HL-60 (cell line): Measurements from ENCODE around the gene PRPF6.

ENCODE experiments used
- DNase-seq, 2 experiments: peaks; one replicate each; pipeline ENCODE4 v3.0.0-alpha.2; 2010 to 2020; ENCODE audit warnings: low read depth in 1 of 2, low spot score in 1 of 2
- H3K27ac ChIP-seq: fragments of 250-450 bp; sonication (Bioruptor Pico); replicated peaks from 2 replicates; pipeline ENCODE4 v1.5.1; 2020; ENCODE audit warnings: mild to moderate bottlenecking, moderate library complexity
- H3K27me3 ChIP-seq: fragments of 250-450 bp; sonication (Bioruptor Pico); 2 replicates; pipeline ENCODE4 v1.5.1; 2021; ENCODE audit warnings: mild to moderate bottlenecking, moderate library complexity; ENCODE audit not compliant: insufficient read depth, poor library complexity, severe bottlenecking
- H3K4me3 ChIP-seq: replicated peaks from 2 replicates; pipeline ENCODE4 v1.5.1; 2011; ENCODE audit warnings: mild to moderate bottlenecking, control low read depth, low read length; ENCODE audit not compliant: insufficient read depth
- GABPA ChIP-seq: IDR thresholded peaks from 2 replicates; pipeline ENCODE4 v1.6.1; 2012; ENCODE audit warnings: low read depth
- POLR2AphosphoS5 ChIP-seq: IDR thresholded peaks from 2 replicates; pipeline ENCODE4 v1.6.1; 2012; ENCODE audit warnings: low read depth
- REST ChIP-seq: IDR thresholded peaks from 2 replicates; pipeline ENCODE4 v1.6.1; 2012; ENCODE audit warnings: low read depth; ENCODE audit not compliant: insufficient replicate concordance
- SPI1 ChIP-seq: IDR thresholded peaks from 2 replicates; pipeline ENCODE4 v1.6.1; 2012; ENCODE audit warnings: low read depth, mild to moderate bottlenecking, borderline replicate concordance
- TF ChIP-seq, protein P1 (sequence below): IDR thresholded peaks from one replicate; pipeline ENCODE4 v1.5.1; 2011; ENCODE audit warnings: low read length, control low read depth, inconsistent platforms; ENCODE audit not compliant: insufficient read depth

Gene PRPF6

DNA sequence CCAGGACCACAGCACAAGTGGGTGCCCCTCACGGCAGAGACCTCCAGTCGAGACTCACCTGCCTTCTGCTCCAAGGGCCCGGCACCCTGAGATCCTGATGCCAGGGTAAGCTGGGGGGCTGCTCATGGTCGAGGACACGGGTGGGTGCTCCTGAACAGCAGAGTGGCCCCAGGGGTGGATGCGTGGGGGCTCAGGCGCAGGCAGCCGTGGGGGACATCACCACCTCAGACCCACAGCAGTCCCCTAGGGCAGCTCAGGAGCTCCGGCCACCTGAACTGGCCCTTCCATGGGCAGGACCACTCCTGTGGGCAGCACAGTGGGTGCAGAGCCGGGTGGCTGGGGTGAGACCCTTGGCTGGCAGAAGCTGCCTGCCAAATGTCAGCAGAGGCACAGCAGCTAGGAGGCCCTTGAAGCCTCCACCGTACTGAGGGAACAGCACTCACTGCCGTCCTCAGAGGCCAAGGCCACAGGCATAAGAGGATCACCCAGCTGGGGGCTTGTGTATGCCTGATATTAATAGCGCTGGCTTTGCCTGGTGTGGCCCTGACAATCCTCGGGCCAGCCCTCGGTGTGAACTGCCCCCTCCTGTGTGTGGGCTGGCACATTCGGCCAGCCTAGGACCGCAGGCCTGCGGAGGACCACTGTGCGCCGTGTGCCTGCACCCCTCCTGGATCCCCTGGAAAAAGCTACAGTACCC lies 30.1 kb upstream of the PRPF6 start:
- Histone ChIP-seq H3K4me3 (no peak overlapping the region), H3K27ac (no peak overlapping the region; the same call in 1 of the 2 replicates), H3K27me3 (no peaks in the 10 kb centered on the region)
- TF ChIP-seq REST: no peak
- TF ChIP-seq, protein P1, sequence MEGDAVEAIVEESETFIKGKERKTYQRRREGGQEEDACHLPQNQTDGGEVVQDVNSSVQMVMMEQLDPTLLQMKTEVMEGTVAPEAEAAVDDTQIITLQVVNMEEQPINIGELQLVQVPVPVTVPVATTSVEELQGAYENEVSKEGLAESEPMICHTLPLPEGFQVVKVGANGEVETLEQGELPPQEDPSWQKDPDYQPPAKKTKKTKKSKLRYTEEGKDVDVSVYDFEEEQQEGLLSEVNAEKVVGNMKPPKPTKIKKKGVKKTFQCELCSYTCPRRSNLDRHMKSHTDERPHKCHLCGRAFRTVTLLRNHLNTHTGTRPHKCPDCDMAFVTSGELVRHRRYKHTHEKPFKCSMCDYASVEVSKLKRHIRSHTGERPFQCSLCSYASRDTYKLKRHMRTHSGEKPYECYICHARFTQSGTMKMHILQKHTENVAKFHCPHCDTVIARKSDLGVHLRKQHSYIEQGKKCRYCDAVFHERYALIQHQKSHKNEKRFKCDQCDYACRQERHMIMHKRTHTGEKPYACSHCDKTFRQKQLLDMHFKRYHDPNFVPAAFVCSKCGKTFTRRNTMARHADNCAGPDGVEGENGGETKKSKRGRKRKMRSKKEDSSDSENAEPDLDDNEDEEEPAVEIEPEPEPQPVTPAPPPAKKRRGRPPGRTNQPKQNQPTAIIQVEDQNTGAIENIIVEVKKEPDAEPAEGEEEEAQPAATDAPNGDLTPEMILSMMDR: no peak
- no peak for TF ChIP-seq POLR2AphosphoS5
- TF ChIP-seq GABPA: no peak
- TF ChIP-seq SPI1: no peak
- DNase-seq: no peak

- H3K27me3 ChIP-seq: no peaks in the 10 kb centered on the region
- TF ChIP-seq POLR2AphosphoS5 (no peak), REST (no peak), GABPA (no peak), SPI1 (no peak)
- TF ChIP-seq, protein P1: no peak
- DNase-seq: no peak
- H3K27ac ChIP-seq: no peak overlapping the region
- H3K4me3 ChIP-seq: no peak overlapping the region
Measured at GRCh38 chr20:63951398-63952209, 29.3 kb upstream of the PRPF6 start.

- Histone ChIP-seq H3K4me3 (no peak overlapping the region), H3K27me3 (no peaks in the 10 kb centered on the region), H3K27ac (no peak overlapping the region)
- TF ChIP-seq, protein P1: no peak
- no peak for TF ChIP-seq REST
- no peak for TF ChIP-seq GABPA
- no peak for TF ChIP-seq SPI1
- TF ChIP-seq POLR2AphosphoS5: no peak
- DNase-seq: no peak
Measured at GRCh38 chr20:63952210-63952535, 28.8 kb upstream of the PRPF6 start.
